B cell (primary cell): ENCODE results near the gene HNRNPAB. TPM values are rescaled to one million over a fixed set of nuclear protein-coding genes. Genes with fewer than 3 reads are reported as not detected.

ENCODE experiments used
- ATAC-seq: fragments of 200-7000 bp; cut with Tn5 transposase; one replicate; pipeline ENCODE4 v1.10.0; 2021; ENCODE audit warnings: low read depth, mild to moderate bottlenecking, moderate number of reproducible peaks, moderate library complexity
- CTCF ChIA-PET: fragments of 350-600 bp; sonication (Branson Sonifier 250); formaldehyde crosslinking; loops from one replicate; lab custom pipeline; 2021; ENCODE audit warnings: antibody characterized with exemption, inconsistent platforms; lab: Charles Lee
- POLR2A ChIA-PET: fragments of 350-600 bp; sonication (Branson Sonifier 250); formaldehyde crosslinking; loops from one replicate; lab custom pipeline; 2021; ENCODE audit warnings: antibody characterized with exemption; lab: Charles Lee
- DNase-seq: peaks from one replicate; pipeline ENCODE4 v3.0.0; 2013
- H2AFZ ChIP-seq: 2 replicates; pipeline ENCODE4 v1.6.1; 2012; ENCODE audit warnings: mild to moderate bottlenecking, low read depth, low read length; ENCODE audit not compliant: insufficient read depth, poor library complexity, severe bottlenecking
- H3K27ac ChIP-seq, 2 donors: 1 replicate in 1 of 2; 2 replicates in 1 of 2; pipeline ENCODE4 v1.5.1; 2012 to 2013; ENCODE audit warnings: low read length in 2 of 2, mild to moderate bottlenecking in 2 of 2, moderate library complexity in 1 of 2
- H3K27me3 ChIP-seq, 4 experiments: fragments of 200-600 bp in 1 of 4; sonication (generic) in 1 of 4; replicated peaks in 1 of 4; 1 replicate in 2 of 4; 2 replicates in 2 of 4; pipeline versions ENCODE4 v1.6.1 to v1.7.0; 2013 to 2016; ENCODE audit warnings: low read length in 3 of 4, mild to moderate bottlenecking in 2 of 4, mixed read lengths in 1 of 4, moderate library complexity in 1 of 4; ENCODE audit not compliant: insufficient read depth in 4 of 4, control insufficient read depth in 3 of 4; ENCODE audit errors: control extremely low read depth in 1 of 4
- H3K36me3 ChIP-seq, 2 experiments: replicated peaks in 1 of 2; 1 replicate in 1 of 2; 2 replicates in 1 of 2; pipeline versions ENCODE4 v1.6.1 to v1.7.1; 2013; ENCODE audit warnings: low read length in 1 of 2; ENCODE audit not compliant: insufficient read depth in 2 of 2, control insufficient read depth in 1 of 2; ENCODE audit errors: control extremely low read depth in 1 of 2, extremely low read depth in 1 of 2
- H3K4me1 ChIP-seq, 2 donors: fragments of 200-600 bp in 1 of 2; sonication (generic) in 1 of 2; 1 replicate in 1 of 2; 2 replicates in 1 of 2; pipeline versions ENCODE4 v1.5.1 to v1.6.1; 2013 to 2017; ENCODE audit warnings: low read length in 2 of 2; ENCODE audit not compliant: control insufficient read depth in 2 of 2, insufficient read depth in 2 of 2
- H3K4me2 ChIP-seq: replicated peaks from 2 replicates; pipeline ENCODE3; 2012; ENCODE audit warnings: mild to moderate bottlenecking, low read depth, low read length; ENCODE audit not compliant: poor library complexity, severe bottlenecking
- H3K4me3 ChIP-seq, 5 experiments: fragments of 200-600 bp in 1 of 5; sonication (generic) in 1 of 5; 1 replicate in 3 of 5; 2 replicates in 2 of 5; pipeline versions ENCODE4 v1.5.1 to v1.7.0; 2011 to 2016; ENCODE audit warnings: low read length in 4 of 5, mild to moderate bottlenecking in 4 of 5, low read depth in 2 of 5, control low read depth in 1 of 5, moderate library complexity in 1 of 5; ENCODE audit not compliant: insufficient read depth in 1 of 5; ENCODE audit errors: control extremely low read depth in 1 of 5, extremely low read depth in 1 of 5
- H3K79me2 ChIP-seq: fragments of 200-600 bp; sonication (generic); one replicate; pipeline ENCODE4 v1.6.0; 2016; ENCODE audit warnings: low read length; ENCODE audit not compliant: control insufficient read depth, insufficient read depth
- H3K9ac ChIP-seq: fragments of 200-600 bp; sonication (generic); 2 replicates; pipeline ENCODE4 v1.6.1; 2017; ENCODE audit warnings: mild to moderate bottlenecking, low read length, moderate library complexity
- H3K9me3 ChIP-seq, 3 donors: one replicate each; pipeline versions ENCODE4 v1.6.1 to v1.7.1; 2013; ENCODE audit warnings: low read length in 2 of 3; ENCODE audit not compliant: control insufficient read depth in 2 of 3, insufficient read depth in 1 of 3; ENCODE audit errors: control extremely low read depth in 1 of 3
- H4K20me1 ChIP-seq: 2 replicates; pipeline ENCODE4 v1.6.0; 2012; ENCODE audit warnings: mild to moderate bottlenecking, low read length; ENCODE audit not compliant: insufficient read depth, control insufficient read depth, poor library complexity, severe bottlenecking
- H3K27ac Mint-ChIP-seq: one replicate; pipeline ENCODE4 v1.8.0; 2021; ENCODE audit warnings: mixed read lengths
- H3K27me3 Mint-ChIP-seq: one replicate; pipeline ENCODE4 v1.8.0; 2021; ENCODE audit warnings: mixed read lengths
- H3K4me1 Mint-ChIP-seq: one replicate; pipeline ENCODE4 v1.8.0; 2021; ENCODE audit warnings: mixed read lengths
- H3K4me3 Mint-ChIP-seq: one replicate; pipeline ENCODE4 v1.8.0; 2021; ENCODE audit warnings: mixed read lengths
- H3K9me3 Mint-ChIP-seq: one replicate; pipeline ENCODE4 v1.8.0; 2022; ENCODE audit warnings: mixed read lengths; ENCODE audit not compliant: insufficient read depth
- EZH2 ChIP-seq: IDR thresholded peaks from 2 replicates; pipeline ENCODE4 v1.6.1; 2012; ENCODE audit warnings: borderline replicate concordance, low read depth, mild to moderate bottlenecking, moderate library complexity, low read length; ENCODE audit not compliant: insufficient read depth, poor library complexity, severe bottlenecking
- WGBS: methylation state at CpG from one replicate; pipeline ENCODE4 v1.1.5; 2013; ENCODE audit warnings: missing lambda C conversion rate; ENCODE audit not compliant: insufficient coverage; 5-methylcytosine and 5-hydroxymethylcytosine counted together
- intact Hi-C: fragments of 100-400 bp; cut with micrococcal nuclease; formaldehyde crosslinking; loops from one replicate; pipeline ENCODE4 v1.10.0; 2022
- polyA plus RNA-seq: library from polyadenylated mRNA; depleted of rRNA; stranded (reverse); fragments of >200 nt; gene quantifications from 2 replicates; pipeline ENCODE4 v1.2.3, GENCODE V29; 2012
- total RNA-seq, 2 donors: library from RNA; stranded (reverse); fragments of 120-200 nt in 1 of 2; gene quantifications; 1 replicate in 1 of 2; 2 replicates in 1 of 2; pipeline versions ENCODE4 v1.2.3 to v1.2.4, GENCODE V29; 2013 to 2022
- TF ChIP-seq, protein P1 (sequence below): fragments of 200-600 bp; IDR thresholded peaks from one replicate; pipeline ENCODE4 v1.8.0; 2022; ENCODE audit warnings: antibody characterized with exemption, mild to moderate bottlenecking

The HNRNPAB gene
- total and polyA plus RNA-seq, 2 donors (not counting 1 experiment from before 2014, with no cell fraction given), result 25.1 to 75.1 TPM

DNA sequence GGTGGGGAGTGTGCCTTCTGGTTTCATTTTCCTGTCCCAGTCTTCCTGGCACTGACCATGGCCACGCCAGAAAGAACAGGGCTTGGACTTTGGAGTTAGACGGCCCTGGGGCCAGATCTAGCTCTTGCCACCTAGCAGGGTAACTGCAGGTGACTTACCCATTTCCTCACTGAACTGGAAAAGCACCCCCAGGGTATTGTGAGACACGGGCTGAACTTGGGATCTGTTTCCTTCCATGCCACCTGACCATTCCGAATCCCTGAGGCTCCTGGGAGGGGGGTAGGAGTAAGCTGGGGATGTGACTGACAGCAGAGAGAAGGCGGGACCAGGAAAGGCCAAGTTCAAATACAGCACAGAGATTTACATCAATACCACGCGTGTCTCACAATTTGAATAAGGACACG lies 9.4 kb downstream of the HNRNPAB start:
- ATAC-seq (no peak), DNase-seq (no peak)
- H3K27ac ChIP-seq, result no peak overlapping the region
- H3K4me3 ChIP-seq, result no peak overlapping the region
- 80% methylated on average over 1 of the region's 8 CpGs for WGBS
- no peak overlapping the region for H3K27ac Mint-ChIP-seq
- H3K4me2 ChIP-seq, result no peak overlapping the region
- peaks cover 0 to 81% of the 10 kb centered on the region in 2 experiments for H3K36me3 ChIP-seq
- H3K4me1 Mint-ChIP-seq, result peaks cover 11% of the 10 kb centered on the region
- H3K27me3 ChIP-seq, result no peaks in the 10 kb centered on the region
- ChIA-PET POLR2A (interaction anchor here (2.8 kb wide), 1 partner anchor 9 kb away, joined by 7 read pairs; the partner anchor contains the start of gene HNRNPAB), CTCF (interaction anchor here (2.5 kb wide), 1 partner anchor 9 kb away, joined by 7 read pairs; the partner anchor contains the start of gene HNRNPAB)
- peaks cover 25% of the 10 kb centered on the region for H3K79me2 ChIP-seq
- H3K4me3 Mint-ChIP-seq, result no peak overlapping the region
- no peak overlapping the region for H3K9ac ChIP-seq
- H3K9me3 Mint-ChIP-seq, result no peaks in the 10 kb centered on the region
- no peak for TF ChIP-seq EZH2
- TF ChIP-seq, protein P1, sequence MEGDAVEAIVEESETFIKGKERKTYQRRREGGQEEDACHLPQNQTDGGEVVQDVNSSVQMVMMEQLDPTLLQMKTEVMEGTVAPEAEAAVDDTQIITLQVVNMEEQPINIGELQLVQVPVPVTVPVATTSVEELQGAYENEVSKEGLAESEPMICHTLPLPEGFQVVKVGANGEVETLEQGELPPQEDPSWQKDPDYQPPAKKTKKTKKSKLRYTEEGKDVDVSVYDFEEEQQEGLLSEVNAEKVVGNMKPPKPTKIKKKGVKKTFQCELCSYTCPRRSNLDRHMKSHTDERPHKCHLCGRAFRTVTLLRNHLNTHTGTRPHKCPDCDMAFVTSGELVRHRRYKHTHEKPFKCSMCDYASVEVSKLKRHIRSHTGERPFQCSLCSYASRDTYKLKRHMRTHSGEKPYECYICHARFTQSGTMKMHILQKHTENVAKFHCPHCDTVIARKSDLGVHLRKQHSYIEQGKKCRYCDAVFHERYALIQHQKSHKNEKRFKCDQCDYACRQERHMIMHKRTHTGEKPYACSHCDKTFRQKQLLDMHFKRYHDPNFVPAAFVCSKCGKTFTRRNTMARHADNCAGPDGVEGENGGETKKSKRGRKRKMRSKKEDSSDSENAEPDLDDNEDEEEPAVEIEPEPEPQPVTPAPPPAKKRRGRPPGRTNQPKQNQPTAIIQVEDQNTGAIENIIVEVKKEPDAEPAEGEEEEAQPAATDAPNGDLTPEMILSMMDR, result no peak
- H3K4me1 ChIP-seq, result peaks cover 7 to 11% of the 10 kb centered on the region in 2 donors
- no peaks in the 10 kb centered on the region for H3K9me3 ChIP-seq
- intact Hi-C loops, result no loop called here
- H2AFZ ChIP-seq, result no peak overlapping the region
- peaks cover 41% of the 10 kb centered on the region for H4K20me1 ChIP-seq
- H3K27me3 Mint-ChIP-seq, result no peaks in the 10 kb centered on the region

DNA sequence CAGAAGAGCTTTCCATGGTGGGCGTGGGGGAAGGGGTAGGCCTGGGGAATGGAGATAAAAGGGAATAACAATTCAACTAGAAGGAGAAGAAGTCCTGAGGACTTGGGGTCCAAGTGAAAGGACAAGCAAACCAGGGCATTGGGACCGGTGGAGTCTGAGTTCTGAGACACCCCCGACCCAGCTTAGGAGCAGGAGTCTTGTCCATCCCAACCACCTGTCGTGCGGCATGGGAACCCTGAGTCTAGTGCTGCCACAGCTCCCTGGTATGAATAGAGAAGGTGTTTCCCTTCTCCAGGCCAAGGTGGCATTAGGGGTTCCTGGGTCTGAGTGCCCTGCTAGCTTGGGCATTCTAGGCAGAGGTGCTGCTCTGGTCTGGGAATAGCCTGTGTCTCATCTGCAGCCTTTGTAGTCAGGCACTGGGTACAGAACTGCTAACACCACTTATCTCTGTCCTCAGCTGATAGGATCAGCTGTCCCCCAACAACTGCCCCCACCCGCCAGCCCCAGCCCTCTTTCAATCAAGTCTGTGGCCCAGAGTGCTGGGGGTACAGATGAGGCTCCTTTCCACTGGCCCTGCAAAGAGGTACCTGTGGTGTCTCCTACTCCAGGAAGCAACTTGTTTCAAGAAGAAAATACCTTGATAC lies 9.9 kb downstream of the HNRNPAB start:
- Histone ChIP-seq H2AFZ (no peak overlapping the region), H3K4me3 (no peak overlapping the region), H3K27me3 (no peaks in the 10 kb centered on the region), H3K27ac (no peak overlapping the region), H4K20me1 (peaks cover 36% of the 10 kb centered on the region), H3K79me2 (peaks cover 22% of the 10 kb centered on the region), H3K9ac (no peak overlapping the region), H3K4me2 (no peak overlapping the region), H3K9me3 (no peaks in the 10 kb centered on the region), H3K36me3 (peaks cover 0 to 78% of the 10 kb centered on the region in 2 experiments), H3K4me1 (peaks cover 7 to 11% of the 10 kb centered on the region in 2 donors)
- ATAC-seq (no peak), DNase-seq (no peak)
- no peak overlapping the region for H3K27ac Mint-ChIP-seq
- 83% methylated on average over 1 of the region's 6 CpGs for WGBS
- H3K9me3 Mint-ChIP-seq, result no peaks in the 10 kb centered on the region
- ChIA-PET POLR2A (interaction anchor here (2.8 kb wide), 1 partner anchor 10 kb away, joined by 7 read pairs; the partner anchor contains the start of gene HNRNPAB), CTCF (interaction anchor here (2.5 kb wide), 1 partner anchor 10 kb away, joined by 7 read pairs; the partner anchor contains the start of gene HNRNPAB)
- TF ChIP-seq EZH2, result no peak
- TF ChIP-seq, protein P1, result no peak
- H3K27me3 Mint-ChIP-seq, result no peaks in the 10 kb centered on the region
- H3K4me1 Mint-ChIP-seq, result peaks cover 8% of the 10 kb centered on the region
- intact Hi-C loops, result no loop called here
- no peak overlapping the region for H3K4me3 Mint-ChIP-seq
